OCI-M1 (cell line): ENCODE results near the gene SRSF3.
"Not testable (repeated sequence)": the region's sequence is repeated elsewhere in the genome, so short reads cannot be mapped to it uniquely, and the experiment has no call there.

Experiments used
- DNase-seq: peaks from one replicate; lab custom pipeline; 2025; lab: John Stamatoyannopoulos, UW

Gene SRSF3

GRCh38 chr6:36576578-36576977 is 17.6 kb upstream of the SRSF3 start:
- DNase-seq, result no peak

GRCh38 chr6:36577301-36577700 is 16.9 kb upstream of the SRSF3 start:
- DNase-seq, result peak; percentile 44

GRCh38 chr6:36578030-36578429 is 16.1 kb upstream of the SRSF3 start:
- no peak for DNase-seq

- DNase-seq, result peak; percentile 26
Measured at GRCh38 chr6:36578431-36578830, 15.7 kb upstream of the SRSF3 start.

- no peak for DNase-seq
Measured at GRCh38 chr6:36580184-36580526, 14.0 kb upstream of the SRSF3 start.

- DNase-seq, result no peak
Measured at GRCh38 chr6:36581716-36582115, 12.4 kb upstream of the SRSF3 start.

- no peak for DNase-seq
Measured at GRCh38 chr6:36586606-36587005, 7.6 kb upstream of the SRSF3 start.

- DNase-seq, result not testable (repeated sequence)
Measured at GRCh38 chr6:36589025-36589400, 5.1 kb upstream of the SRSF3 start.

GRCh38 chr6:36590237-36590636 is 3.9 kb upstream of the SRSF3 start:
- no peak for DNase-seq

- DNase-seq, result no peak
Measured at GRCh38 chr6:36592221-36592655, 1.9 kb upstream of the SRSF3 start.

GRCh38 chr6:36593569-36594028 is 563 bp upstream of the SRSF3 start:
- peak; percentile 92 for DNase-seq

GRCh38 chr6:36594816-36595643 is 868 bp downstream of the SRSF3 start:
- DNase-seq, result peak; percentile 74

- no peak for DNase-seq
Measured at GRCh38 chr6:36596356-36596755, 2.2 kb downstream of the SRSF3 start.

- DNase-seq, result no peak
Measured at GRCh38 chr6:36597775-36598174, 3.6 kb downstream of the SRSF3 start.

- no peak for DNase-seq
Measured at GRCh38 chr6:36598326-36598725, 4.2 kb downstream of the SRSF3 start.

- no peak for DNase-seq
Measured at GRCh38 chr6:36598739-36599318, 4.7 kb downstream of the SRSF3 start.

- DNase-seq, result no peak
Measured at GRCh38 chr6:36599791-36600209, 5.6 kb downstream of the SRSF3 start.

- DNase-seq, result no peak
Measured at GRCh38 chr6:36600564-36601146, 6.5 kb downstream of the SRSF3 start.

- DNase-seq, result not testable (repeated sequence)
Measured at GRCh38 chr6:36601818-36602217, 7.7 kb downstream of the SRSF3 start.

- DNase-seq, result no peak
Measured at GRCh38 chr6:36603222-36604089, 9.3 kb downstream of the SRSF3 start.

- no peak for DNase-seq
Measured at GRCh38 chr6:36604090-36605060, 10.2 kb downstream of the SRSF3 start.
